Brain microvascular endothelial cell (primary cell): ENCODE results near the gene ZSCAN5B.
"Not testable (repeated sequence)": the region's sequence is repeated elsewhere in the genome, so short reads cannot be mapped to it uniquely, and the experiment has no call there.

Experiments
- DNase-seq: peaks from one replicate; pipeline ENCODE4 v3.0.0-alpha.2; 2020
- H3K27ac ChIP-seq: fragments of 250-450 bp; sonication (Bioruptor Pico); 2 replicates; pipeline ENCODE4 v1.5.1; 2020; ENCODE audit warnings: mild to moderate bottlenecking, moderate library complexity
- H3K27me3 ChIP-seq: fragments of 250-450 bp; sonication (Bioruptor Pico); replicated peaks from 2 replicates; pipeline ENCODE4 v1.5.1; 2020; ENCODE audit warnings: mild to moderate bottlenecking
- H3K36me3 ChIP-seq: fragments of 250-450 bp; sonication (Bioruptor Pico); replicated peaks from 2 replicates; pipeline ENCODE4 v1.5.1; 2020; ENCODE audit warnings: mild to moderate bottlenecking
- H3K4me3 ChIP-seq: 2 replicates; pipeline ENCODE4 v1.5.1; 2011; ENCODE audit warnings: low read depth, mild to moderate bottlenecking, control low read depth, low read length, moderate library complexity
- in situ Hi-C: cut with HindIII; loops from 2 replicates; pipeline ENCODE4 v1.10.0; 2017; ENCODE audit warnings: low sequenced_read_pairs, low pct_ligation_motif_present
- TF ChIP-seq, protein P1 (sequence below): IDR thresholded peaks from 2 replicates; pipeline ENCODE4 v1.5.1; 2011; ENCODE audit warnings: low read depth, mild to moderate bottlenecking, moderate library complexity, low read length, control low read depth, inconsistent platforms; ENCODE audit errors: missing control alignments

Gene ZSCAN5B

DNA sequence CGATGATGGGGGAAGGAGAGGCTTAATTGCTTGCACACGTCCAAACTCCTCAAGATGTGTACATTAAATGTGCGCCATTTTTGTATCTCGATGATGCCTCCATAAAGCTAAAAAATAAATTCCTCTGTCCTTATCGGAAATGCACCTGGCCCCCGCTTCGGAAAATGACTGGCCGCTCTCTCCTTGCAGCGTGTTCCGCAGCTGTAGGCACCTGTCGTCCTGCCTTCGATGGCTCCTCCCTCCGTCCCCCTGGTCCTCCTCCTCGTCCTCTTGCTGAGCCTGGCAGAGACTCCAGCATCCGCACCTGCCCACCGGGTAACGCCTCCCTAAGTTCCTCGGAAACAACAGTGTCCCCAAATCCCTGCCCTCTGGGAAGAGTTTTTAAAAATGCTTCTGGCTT lies 20.7 kb downstream of the ZSCAN5B start:
- H3K36me3 ChIP-seq, result no peaks in the 10 kb centered on the region
- H3K4me3 ChIP-seq, result no peak overlapping the region
- TF ChIP-seq, protein P1, sequence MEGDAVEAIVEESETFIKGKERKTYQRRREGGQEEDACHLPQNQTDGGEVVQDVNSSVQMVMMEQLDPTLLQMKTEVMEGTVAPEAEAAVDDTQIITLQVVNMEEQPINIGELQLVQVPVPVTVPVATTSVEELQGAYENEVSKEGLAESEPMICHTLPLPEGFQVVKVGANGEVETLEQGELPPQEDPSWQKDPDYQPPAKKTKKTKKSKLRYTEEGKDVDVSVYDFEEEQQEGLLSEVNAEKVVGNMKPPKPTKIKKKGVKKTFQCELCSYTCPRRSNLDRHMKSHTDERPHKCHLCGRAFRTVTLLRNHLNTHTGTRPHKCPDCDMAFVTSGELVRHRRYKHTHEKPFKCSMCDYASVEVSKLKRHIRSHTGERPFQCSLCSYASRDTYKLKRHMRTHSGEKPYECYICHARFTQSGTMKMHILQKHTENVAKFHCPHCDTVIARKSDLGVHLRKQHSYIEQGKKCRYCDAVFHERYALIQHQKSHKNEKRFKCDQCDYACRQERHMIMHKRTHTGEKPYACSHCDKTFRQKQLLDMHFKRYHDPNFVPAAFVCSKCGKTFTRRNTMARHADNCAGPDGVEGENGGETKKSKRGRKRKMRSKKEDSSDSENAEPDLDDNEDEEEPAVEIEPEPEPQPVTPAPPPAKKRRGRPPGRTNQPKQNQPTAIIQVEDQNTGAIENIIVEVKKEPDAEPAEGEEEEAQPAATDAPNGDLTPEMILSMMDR, result no peak
- in situ Hi-C loops, result no loop called here
- no peak for DNase-seq
- no peak overlapping the region for H3K27ac ChIP-seq
- H3K27me3 ChIP-seq, result no peaks in the 10 kb centered on the region

GRCh38 chr19:56176310-56176709 lies 21.3 kb downstream of the ZSCAN5B start:
- H3K27ac ChIP-seq, H3K36me3 ChIP-seq, H3K4me3 ChIP-seq, DNase-seq, H3K27me3 ChIP-seq, in situ Hi-C loops: not testable (repeated sequence)

- in situ Hi-C loops, H3K4me3 ChIP-seq: not testable (repeated sequence)
Observed at GRCh38 chr19:56175861-56176307, 21.7 kb downstream of the ZSCAN5B start, which contains the start of gene GALP. Gene GALP (plus strand): TSS chr19:56176008. CDS start chr19:56177109, 1,101 bp downstream.

DNA sequence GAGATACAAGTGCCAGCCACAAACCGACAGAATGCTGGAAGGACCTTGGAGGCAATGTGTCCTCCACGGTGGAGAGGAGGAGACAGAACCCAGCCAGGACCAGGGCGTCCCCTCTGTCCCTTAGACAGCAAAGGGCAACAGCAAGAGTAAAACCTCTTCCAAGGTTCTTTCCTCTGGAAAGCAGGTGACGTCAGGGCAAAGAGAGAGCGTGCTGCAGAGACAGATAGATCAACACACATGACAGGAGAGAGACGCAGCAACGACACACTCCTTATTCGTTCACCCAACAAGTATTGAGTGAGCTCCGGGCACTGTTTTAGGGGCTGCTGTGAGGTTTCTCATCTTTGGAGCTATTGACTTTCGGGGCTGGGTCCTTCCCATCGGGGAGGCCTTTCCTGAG lies 23.0 kb downstream of the ZSCAN5B start:
- TF ChIP-seq, protein P1, result no peak
- H3K4me3 ChIP-seq, result no peak overlapping the region
- no peak overlapping the region for H3K27ac ChIP-seq
- no peaks in the 10 kb centered on the region for H3K36me3 ChIP-seq
- no peak for DNase-seq
- in situ Hi-C loops, result no loop called here
- no peaks in the 10 kb centered on the region for H3K27me3 ChIP-seq

More at GRCh38 chr19:56175861-56176307, 21.7 kb downstream of the ZSCAN5B start, which contains the start of gene GALP:
- DNase-seq, H3K27ac ChIP-seq, H3K27me3 ChIP-seq, H3K36me3 ChIP-seq: not testable (repeated sequence)

DNA sequence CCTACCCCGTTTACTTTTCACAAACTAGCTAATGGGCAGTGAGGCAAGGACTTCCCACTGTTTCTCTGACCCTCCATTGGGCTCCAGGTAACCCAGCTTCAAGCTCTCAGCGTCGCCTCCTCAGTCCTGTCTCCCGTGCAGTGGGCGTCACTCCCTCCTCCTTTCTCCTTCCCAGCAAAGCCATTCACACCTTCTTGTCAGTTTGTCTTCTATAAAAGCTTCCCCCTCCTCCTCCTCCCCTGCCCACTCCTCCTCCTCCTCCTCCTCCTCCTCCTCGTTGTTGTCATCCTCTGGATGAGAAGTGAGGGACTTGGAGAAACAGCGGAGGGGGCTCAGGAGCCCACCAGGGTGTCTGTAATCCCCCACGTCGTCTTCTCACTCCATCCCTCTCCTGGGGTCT lies 23.5 kb downstream of the ZSCAN5B start:
- Histone ChIP-seq H3K4me3 (no peak overlapping the region), H3K27ac (no peak overlapping the region), H3K36me3 (no peaks in the 10 kb centered on the region), H3K27me3 (no peaks in the 10 kb centered on the region)
- in situ Hi-C loops, result no loop called here
- no peak for DNase-seq
- TF ChIP-seq, protein P1, result no peak

GRCh38 chr19:56170261-56170660 lies 27.3 kb downstream of the ZSCAN5B start:
- no peaks in the 10 kb centered on the region for H3K36me3 ChIP-seq
- TF ChIP-seq, protein P1, result no peak
- no peak overlapping the region for H3K4me3 ChIP-seq
- in situ Hi-C loops, result no loop called here
- DNase-seq, result peak; percentile 16
- H3K27me3 ChIP-seq, result no peaks in the 10 kb centered on the region
- no peak overlapping the region for H3K27ac ChIP-seq

GRCh38 chr19:56167064-56167578 lies 30.5 kb downstream of the ZSCAN5B start:
- in situ Hi-C loops, result no loop called here
- H3K27me3 ChIP-seq, result no peaks in the 10 kb centered on the region
- TF ChIP-seq, protein P1, result no peak
- no peaks in the 10 kb centered on the region for H3K36me3 ChIP-seq
- DNase-seq, result no peak
- H3K4me3 ChIP-seq, result no peak overlapping the region
- no peak overlapping the region for H3K27ac ChIP-seq
